Keratinocyte (primary cell): ENCODE results near the gene SIN3B. TPM values are rescaled to one million over a fixed set of nuclear protein-coding genes. Genes with fewer than 3 reads are reported as not detected.

Experiments used
- DNase-seq: peaks from one replicate; pipeline ENCODE4 v3.0.0-alpha.2; 2011; ENCODE audit warnings: low read depth, missing footprints, low spot score
- FAIRE-seq: peaks from 2 replicates; lab custom pipeline; 2011; peaks lifted over from hg19 to GRCh38; lab: Jason Lieb, UNC
- H2AFZ ChIP-seq: 2 replicates; pipeline ENCODE4 v1.6.0; 2012; ENCODE audit warnings: low read length, control low read depth, inconsistent platforms; ENCODE audit not compliant: control insufficient read depth
- H3K27ac ChIP-seq: 2 replicates; pipeline ENCODE4 v1.5.1; 2011; ENCODE audit warnings: low read length; ENCODE audit not compliant: control insufficient read depth, insufficient read depth
- H3K27me3 ChIP-seq: 3 replicates; pipeline ENCODE4 v1.6.0; 2011; ENCODE audit warnings: low read length; ENCODE audit not compliant: control insufficient read depth, insufficient read depth; ENCODE audit errors: extremely low read depth
- H3K36me3 ChIP-seq, 2 experiments: 2 replicates in 1 of 2; 3 replicates in 1 of 2; pipeline ENCODE4 v1.5.1; 2011; ENCODE audit warnings: low read length in 2 of 2, mild to moderate bottlenecking in 1 of 2; ENCODE audit not compliant: control insufficient read depth in 2 of 2, insufficient read depth in 2 of 2; ENCODE audit errors: extremely low read depth in 1 of 2
- H3K4me1 ChIP-seq: 3 replicates; pipeline ENCODE4 v1.5.1; 2011; ENCODE audit warnings: low read length; ENCODE audit not compliant: control insufficient read depth, insufficient read depth; ENCODE audit errors: extremely low read depth
- H3K4me2 ChIP-seq: 3 replicates; pipeline ENCODE4 v1.6.0; 2011; ENCODE audit warnings: low read depth, low read length; ENCODE audit not compliant: control insufficient read depth, insufficient read depth; ENCODE audit errors: extremely low read depth
- H3K4me3 ChIP-seq, 3 experiments: fragments of 200-600 bp in 1 of 3; sonication (generic) in 1 of 3; 2 replicates in 2 of 3; 3 replicates in 1 of 3; pipeline ENCODE4 v1.5.1; 2011 to 2016; ENCODE audit warnings: low read length in 3 of 3, mild to moderate bottlenecking in 3 of 3, control low read depth in 2 of 3, inconsistent platforms in 1 of 3, low read depth in 1 of 3, mixed read lengths in 1 of 3, mixed run types in 1 of 3, moderate library complexity in 1 of 3; ENCODE audit not compliant: control insufficient read depth in 2 of 3, insufficient read depth in 2 of 3; ENCODE audit errors: extremely low read depth in 1 of 3
- H3K79me2 ChIP-seq: 2 replicates; pipeline ENCODE4 v1.6.0; 2012; ENCODE audit warnings: low read length; ENCODE audit not compliant: control insufficient read depth, insufficient read depth
- H3K9ac ChIP-seq: 3 replicates; pipeline ENCODE4 v1.6.0; 2011; ENCODE audit warnings: low read length; ENCODE audit not compliant: control insufficient read depth, insufficient read depth; ENCODE audit errors: extremely low read depth
- H3K9me1 ChIP-seq: 3 replicates; pipeline ENCODE4 v1.6.0; 2011; ENCODE audit warnings: low read length; ENCODE audit not compliant: control insufficient read depth, insufficient read depth; ENCODE audit errors: extremely low read depth
- H3K9me3 ChIP-seq: 2 replicates; pipeline ENCODE4 v1.5.1; 2012; ENCODE audit warnings: low read depth, low read length; ENCODE audit not compliant: control insufficient read depth
- H4K20me1 ChIP-seq: 3 replicates; pipeline ENCODE4 v1.6.0; 2011; ENCODE audit warnings: low read length; ENCODE audit not compliant: control insufficient read depth, insufficient read depth; ENCODE audit errors: extremely low read depth
- EZH2 ChIP-seq: IDR thresholded peaks from one replicate; pipeline ENCODE4 v1.6.1; 2012; ENCODE audit warnings: inconsistent platforms, mild to moderate bottlenecking, low read length, moderate library complexity
- dilution Hi-C: fragments of 300-500 bp; cut with MboI; formaldehyde crosslinking; loops from one replicate; pipeline ENCODE4 v1.7.0; 2020; ENCODE audit warnings: low sequenced_read_pairs; ENCODE audit not compliant: extremely low pct_ligation_motif_present
- polyA plus RNA-seq, 5 experiments: library from polyadenylated mRNA; depleted of rRNA in 3 of 5; stranded (reverse) in 3 of 5; stranded (forward) in 1 of 5; unstranded in 1 of 5; fragments of >200 nt; gene quantifications; 1 replicate in 1 of 5; 2 replicates in 3 of 5; 3 replicates in 1 of 5; pipeline versions ENCODE4 v1.2.1 to v1.2.3, GENCODE V29; 2011 to 2012; ENCODE audit warnings: missing spikeins in 2 of 5, low read depth in 1 of 5, low replicate concordance in 1 of 5
- small RNA-seq, 3 experiments: library from RNA; depleted of rRNA; stranded (forward); fragments of <200 nt; gene quantifications; one replicate each; pipeline ENCODE3, GENCODE V24; 2012; ENCODE audit warnings: low read depth in 3 of 3, low replicate concordance in 1 of 3; ENCODE audit not compliant: insufficient read length in 3 of 3
- TF ChIP-seq, protein P1 (sequence below), 3 experiments: IDR thresholded peaks in 1 of 3; conservative IDR thresholded peaks in 1 of 3; optimal IDR thresholded peaks in 1 of 3; 2 replicates in 2 of 3; 3 replicates in 1 of 3; pipeline versions ENCODE3 to v1.5.1; 2011; ENCODE audit warnings: low read length in 3 of 3, mild to moderate bottlenecking in 3 of 3, moderate library complexity in 2 of 3, control low read depth in 1 of 3, inconsistent platforms in 1 of 3; ENCODE audit not compliant: insufficient read depth in 2 of 3; ENCODE audit errors: extremely low read depth in 1 of 3

Gene SIN3B
- polyA plus RNA-seq, 1 donor (not counting 4 experiments of a cell fraction or from before 2014, with no cell fraction given), result 30.9 TPM

DNA sequence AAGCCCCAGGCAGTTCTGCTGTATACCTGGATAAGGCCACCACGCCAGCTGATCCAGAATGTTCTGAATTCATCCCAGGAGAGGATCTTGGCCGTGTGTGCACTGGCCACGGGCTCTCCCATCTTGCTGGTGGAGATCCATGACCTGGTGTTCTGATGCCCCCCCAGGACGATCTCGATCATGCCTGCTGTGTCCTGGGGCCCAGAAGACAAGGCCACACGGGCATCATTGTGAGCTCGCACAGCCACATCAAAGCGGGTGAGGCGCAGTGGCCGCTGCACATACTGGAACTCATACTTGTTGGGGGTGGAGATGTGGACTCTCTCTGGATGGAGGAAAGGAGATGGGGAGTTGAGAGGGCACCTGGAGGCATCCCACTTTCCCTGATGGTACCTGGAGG is 99.7 kb downstream of the SIN3B start:
- H3K9me3 ChIP-seq, result peaks cover 2% of the 10 kb centered on the region
- no peaks in the 10 kb centered on the region for H3K4me1 ChIP-seq
- FAIRE-seq, result no peak
- no peaks in the 10 kb centered on the region for H3K9me1 ChIP-seq
- no peaks in the 10 kb centered on the region for H3K27me3 ChIP-seq
- no peak overlapping the region for H3K4me3 ChIP-seq
- no peak overlapping the region for H3K9ac ChIP-seq
- no peak overlapping the region for H3K27ac ChIP-seq
- no peaks in the 10 kb centered on the region for H3K36me3 ChIP-seq
- H3K79me2 ChIP-seq, result no peaks in the 10 kb centered on the region
- no peak for TF ChIP-seq EZH2
- TF ChIP-seq, protein P1, sequence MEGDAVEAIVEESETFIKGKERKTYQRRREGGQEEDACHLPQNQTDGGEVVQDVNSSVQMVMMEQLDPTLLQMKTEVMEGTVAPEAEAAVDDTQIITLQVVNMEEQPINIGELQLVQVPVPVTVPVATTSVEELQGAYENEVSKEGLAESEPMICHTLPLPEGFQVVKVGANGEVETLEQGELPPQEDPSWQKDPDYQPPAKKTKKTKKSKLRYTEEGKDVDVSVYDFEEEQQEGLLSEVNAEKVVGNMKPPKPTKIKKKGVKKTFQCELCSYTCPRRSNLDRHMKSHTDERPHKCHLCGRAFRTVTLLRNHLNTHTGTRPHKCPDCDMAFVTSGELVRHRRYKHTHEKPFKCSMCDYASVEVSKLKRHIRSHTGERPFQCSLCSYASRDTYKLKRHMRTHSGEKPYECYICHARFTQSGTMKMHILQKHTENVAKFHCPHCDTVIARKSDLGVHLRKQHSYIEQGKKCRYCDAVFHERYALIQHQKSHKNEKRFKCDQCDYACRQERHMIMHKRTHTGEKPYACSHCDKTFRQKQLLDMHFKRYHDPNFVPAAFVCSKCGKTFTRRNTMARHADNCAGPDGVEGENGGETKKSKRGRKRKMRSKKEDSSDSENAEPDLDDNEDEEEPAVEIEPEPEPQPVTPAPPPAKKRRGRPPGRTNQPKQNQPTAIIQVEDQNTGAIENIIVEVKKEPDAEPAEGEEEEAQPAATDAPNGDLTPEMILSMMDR (optimal IDR thresholded peaks at IDR 0.05 in 1 of 3, IDR thresholded peaks at IDR 0.05 in 1 of 3, conservative IDR thresholded peaks at IDR 0.05 in 1 of 3; ENCODE audit: extremely low read depth in 1 of 3, insufficient read depth in 2 of 3, low read length in 3 of 3), result no peak
- no peak overlapping the region for H3K4me2 ChIP-seq
- DNase-seq, result no peak
- H4K20me1 ChIP-seq, result no peaks in the 10 kb centered on the region
- H2AFZ ChIP-seq, result no peak overlapping the region
- dilution Hi-C loops, result no loop called here

Small RNA genes lying within 50 kb of the gene (small RNA-seq; reads per million reads assigned to genes)
- gene AC008737.3 (0 reads per million in 3 experiments), gene RN7SL823P (0 reads per million in 3 experiments), gene RN7SL835P (0 reads per million in 3 experiments)

Other genes with a start within 250 kb of the SIN3B start
- 4.7 to 5.9 TPM (median 4.9 TPM) in 3 replicates for gene MED26, start 201.2 kb upstream of the SIN3B start, polyA plus RNA-seq
- 69.2 to 79.1 TPM (median 76.8 TPM) in 3 replicates for gene SMIM7, start 169.3 kb upstream of the SIN3B start, polyA plus RNA-seq
- 2.5 to 4.6 TPM (median 3.3 TPM) in 3 replicates for gene TMEM38A, start 168.3 kb upstream of the SIN3B start, polyA plus RNA-seq
- 0.45 to 0.89 TPM (median 0.55 TPM) in 3 replicates for gene NWD1, start 109.6 kb upstream of the SIN3B start, polyA plus RNA-seq
- gene F2RL3, start 59.6 kb downstream of the SIN3B start, polyA plus RNA-seq, result 0.01 TPM in 1 of 3 replicates, not detected in the others
- 0.35 to 1.3 TPM (median 0.38 TPM) in 3 replicates for gene CPAMD8, start 197.4 kb downstream of the SIN3B start, polyA plus RNA-seq
- 4.1 to 8.8 TPM (median 8.1 TPM) in 3 replicates for gene HAUS8, start 246.1 kb downstream of the SIN3B start, polyA plus RNA-seq
- 14.3 to 17.9 TPM (median 14.4 TPM) in 3 replicates for gene MYO9B, start 246.4 kb downstream of the SIN3B start, polyA plus RNA-seq